Uterus (tissue), 2 donors: ENCODE measurements around the gene SPOCK1.

ENCODE experiments used
- CTCF ChIP-seq, 4 experiments: fragments of 200-600 bp in 2 of 4; fragments of 450-650 bp in 2 of 4; sonication (generic) in 2 of 4; IDR thresholded peaks; one replicate each; pipeline ENCODE4 v1.5.1; 2016 to 2019; ENCODE audit warnings: antibody characterized with exemption in 4 of 4, mild to moderate bottlenecking in 2 of 4, moderate library complexity in 1 of 4
- POLR2A ChIP-seq, 2 donors: fragments of 450-650 bp; IDR thresholded peaks; one replicate each; pipeline ENCODE4 v1.6.1; 2016; ENCODE audit warnings: antibody characterized with exemption in 2 of 2, mild to moderate bottlenecking in 1 of 2, moderate library complexity in 1 of 2

DNA sequence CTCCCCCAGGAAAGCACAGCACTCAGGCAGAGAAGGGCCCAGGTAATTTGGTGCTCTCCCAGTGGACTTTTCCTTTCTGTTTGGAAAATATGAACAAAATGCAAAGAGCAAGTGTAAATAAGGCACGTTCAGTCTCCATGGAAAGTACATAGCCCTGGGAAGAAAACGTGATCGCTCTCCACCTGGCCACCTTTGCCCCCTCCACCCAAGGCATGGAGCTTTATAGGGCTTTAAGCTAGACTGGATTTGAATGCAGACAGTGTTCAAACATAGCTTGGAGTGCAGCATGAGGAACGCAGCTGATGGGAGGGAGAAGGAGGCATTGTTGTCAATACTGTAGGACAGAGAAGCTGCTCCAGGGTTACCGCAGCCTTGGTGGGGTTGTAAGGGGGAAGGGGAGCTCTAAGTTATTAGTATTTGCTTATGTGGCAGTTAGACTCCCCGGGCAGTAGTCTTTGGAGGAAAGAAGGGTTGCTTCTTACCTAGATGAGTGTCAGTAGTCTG is 500.2 kb downstream of the SPOCK1 start:
- TF ChIP-seq CTCF (IDR thresholded peaks at IDR 0.05) (no peak), POLR2A (IDR thresholded peaks at IDR 0.05) (no peak)
